ENCODE results near the gene CTCFL. TPM values are rescaled to one million over a fixed set of nuclear protein-coding genes. Genes with fewer than 3 reads are reported as not detected.

The CTCFL gene
- total and polyA plus RNA-seq, 2 of the 13 experiments (the other 11 are each of a cell fraction or from before 2014, with no cell fraction given), result 0.04 TPM; not detected in 1

- no peak for FAIRE-seq
- TF ChIP-seq POLR2A (IDR thresholded peaks at IDR 0.05; ENCODE audit: insufficient read depth in 1 of 2, low read depth in 2 of 2, low read length in 2 of 2) (peak in 1 of 2 experiments; percentile 40; a peak in 1 of 4 replicates), GFI1 (CRISPR knock-in tag; IDR thresholded peaks at IDR 0.05; ENCODE audit: borderline replicate concordance) (no peak), EHMT2 (IDR thresholded peaks at IDR 0.05; ENCODE audit: borderline replicate concordance, low read depth, low read length) (no peak), RFXANK (CRISPR knock-in tag; IDR thresholded peaks at IDR 0.05) (no peak), CBFB (CRISPR knock-in tag; IDR thresholded peaks at IDR 0.05) (no peak), ZBTB3 (CRISPR knock-in tag; IDR thresholded peaks at IDR 0.05; ENCODE audit: borderline replicate concordance, low read depth) (no peak), POLR2AphosphoS5 (IDR thresholded peaks at IDR 0.05; ENCODE audit: low read depth, low read length) (peak; percentile 16; the same call in 1 of the 2 replicates), AFF4 (CRISPR knock-in tag; IDR thresholded peaks at IDR 0.05) (no peak), POLR2AphosphoS2 (IDR thresholded peaks at IDR 0.05; ENCODE audit: low read depth, low read length) (0 out of 2 replicates have a peak, but pooled peaks have one; percentile 89), HCFC1 (IDR thresholded peaks at IDR 0.05; ENCODE audit: low read depth, low read length) (no peak), SRF (IDR thresholded peaks at IDR 0.05; ENCODE audit: low read depth, low read length) (no peak), ZNF207 (IDR thresholded peaks at IDR 0.05; ENCODE audit: borderline replicate concordance) (no peak), WIZ (CRISPR knock-in tag; IDR thresholded peaks at IDR 0.05) (no peak), ZNF879 (CRISPR knock-in tag; IDR thresholded peaks at IDR 0.05) (no peak), MXD1 (CRISPR knock-in tag; IDR thresholded peaks at IDR 0.05) (no peak), BCL6 (CRISPR knock-in tag; IDR thresholded peaks at IDR 0.05) (no peak), ZNF776 (CRISPR knock-in tag; IDR thresholded peaks at IDR 0.05) (no peak)
- TF ChIP-seq, protein P1, sequence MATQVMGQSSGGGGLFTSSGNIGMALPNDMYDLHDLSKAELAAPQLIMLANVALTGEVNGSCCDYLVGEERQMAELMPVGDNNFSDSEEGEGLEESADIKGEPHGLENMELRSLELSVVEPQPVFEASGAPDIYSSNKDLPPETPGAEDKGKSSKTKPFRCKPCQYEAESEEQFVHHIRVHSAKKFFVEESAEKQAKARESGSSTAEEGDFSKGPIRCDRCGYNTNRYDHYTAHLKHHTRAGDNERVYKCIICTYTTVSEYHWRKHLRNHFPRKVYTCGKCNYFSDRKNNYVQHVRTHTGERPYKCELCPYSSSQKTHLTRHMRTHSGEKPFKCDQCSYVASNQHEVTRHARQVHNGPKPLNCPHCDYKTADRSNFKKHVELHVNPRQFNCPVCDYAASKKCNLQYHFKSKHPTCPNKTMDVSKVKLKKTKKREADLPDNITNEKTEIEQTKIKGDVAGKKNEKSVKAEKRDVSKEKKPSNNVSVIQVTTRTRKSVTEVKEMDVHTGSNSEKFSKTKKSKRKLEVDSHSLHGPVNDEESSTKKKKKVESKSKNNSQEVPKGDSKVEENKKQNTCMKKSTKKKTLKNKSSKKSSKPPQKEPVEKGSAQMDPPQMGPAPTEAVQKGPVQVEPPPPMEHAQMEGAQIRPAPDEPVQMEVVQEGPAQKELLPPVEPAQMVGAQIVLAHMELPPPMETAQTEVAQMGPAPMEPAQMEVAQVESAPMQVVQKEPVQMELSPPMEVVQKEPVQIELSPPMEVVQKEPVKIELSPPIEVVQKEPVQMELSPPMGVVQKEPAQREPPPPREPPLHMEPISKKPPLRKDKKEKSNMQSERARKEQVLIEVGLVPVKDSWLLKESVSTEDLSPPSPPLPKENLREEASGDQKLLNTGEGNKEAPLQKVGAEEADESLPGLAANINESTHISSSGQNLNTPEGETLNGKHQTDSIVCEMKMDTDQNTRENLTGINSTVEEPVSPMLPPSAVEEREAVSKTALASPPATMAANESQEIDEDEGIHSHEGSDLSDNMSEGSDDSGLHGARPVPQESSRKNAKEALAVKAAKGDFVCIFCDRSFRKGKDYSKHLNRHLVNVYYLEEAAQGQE (IDR thresholded peaks at IDR 0.05; ENCODE audit: borderline replicate concordance in 1 of 2, low read depth in 1 of 2, low read length in 2 of 2), result no peak
- TF ChIP-seq, protein P2, sequence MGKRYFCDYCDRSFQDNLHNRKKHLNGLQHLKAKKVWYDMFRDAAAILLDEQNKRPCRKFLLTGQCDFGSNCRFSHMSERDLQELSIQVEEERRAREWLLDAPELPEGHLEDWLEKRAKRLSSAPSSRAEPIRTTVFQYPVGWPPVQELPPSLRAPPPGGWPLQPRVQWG (CRISPR knock-in tag; IDR thresholded peaks at IDR 0.05; ENCODE audit: borderline replicate concordance, low read depth), result no peak
Observed at GRCh38 chr20:57563522-57563921, 38.6 kb upstream of the CTCFL start.

More at GRCh38 chr20:57563522-57563921, 38.6 kb upstream of the CTCFL start:
- no peak for ATAC-seq
- H3K4me2 ChIP-seq (ENCODE audit: low read depth, low read length), result peak overlapping the region; percentile 77; the same call in 1 of the 2 replicates
- H3K27me3 ChIP-seq (ENCODE audit: control insufficient read depth in 1 of 2, insufficient read depth in 2 of 2, low read length in 2 of 2), result no peaks in the 10 kb centered on the region; a peak in 3 of 5 replicates
- CTCF ChIA-PET (ENCODE audit: low intra/inter-chr PET ratio, low total read pairs), result no interaction called here
- in situ Hi-C loops (cut with HindIII; ENCODE audit: extremely low pct_ligation_motif_present, low pct_unique_long_range_greater_than_20kb) (no loop called here), intact Hi-C loops (cut with micrococcal nuclease; ENCODE audit: unreplicated experiment) (no loop called here)
- peaks cover 10% of the 10 kb centered on the region for H3K79me2 ChIP-seq (ENCODE audit: insufficient read depth, low read length)
- H3K9me3 ChIP-seq (ENCODE audit: low read length), result no peaks in the 10 kb centered on the region
- H3K4me3 ChIP-seq (replicated peaks in 1 of 3; ENCODE audit: insufficient read depth in 1 of 3, low read depth in 2 of 3, low read length in 3 of 3), result peak overlapping the region in 1 of 3 experiments; percentile 30; a peak in 1 of 6 replicates
- POLR2A ChIA-PET, result no interaction called here
- no peak overlapping the region for H2AFZ ChIP-seq (ENCODE audit: low read length)
- H3K9ac ChIP-seq (ENCODE audit: insufficient read depth, low read depth, low read length), result no peak overlapping the region
- no peak for DNase-seq (ENCODE audit: low spot score)
- no peaks in the 10 kb centered on the region; the same call in 1 of the 2 replicates for H4K20me1 ChIP-seq (ENCODE audit: insufficient read depth, low read length)
- H3K27ac ChIP-seq (ENCODE audit: extremely low read length, insufficient read depth, low read length), result no peak overlapping the region
- BruUV-seq (replicated peaks), result no TSS peak
- H3K36me3 ChIP-seq (replicated peaks in 1 of 2; ENCODE audit: control insufficient read depth in 1 of 2, insufficient read depth in 2 of 2, low read length in 2 of 2), result peaks cover 0 to 22% of the 10 kb centered on the region in 2 experiments; a peak in 2 of 5 replicates
- WGBS (ENCODE audit: low lambda C conversion rate), result 97% methylated on average over 12 of the region's 12 CpGs
- H3K4me1 ChIP-seq (ENCODE audit: insufficient read depth, low read length), result peaks cover 93% of the 10 kb centered on the region
